Adrenal gland (tissue), 12 donors: ENCODE results near the gene JSRP1. TPM values are rescaled to one million over a fixed set of nuclear protein-coding genes. Genes with fewer than 3 reads are reported as not detected.

ENCODE experiments used
- DNase-seq, 7 donors: peaks; one replicate each; pipeline ENCODE4 v3.0.0-alpha.2; 2019 to 2020
- H3K27ac ChIP-seq, 5 donors: fragments of 200-600 bp; sonication (generic) in 4 of 5; 1 replicate in 3 of 5; 2 replicates in 2 of 5; pipeline versions ENCODE4 v1.5.1 to v1.8.0; 2016 to 2020; ENCODE audit warnings: mild to moderate bottlenecking in 1 of 5
- H3K27me3 ChIP-seq: fragments of 200-600 bp; 2 replicates; pipeline ENCODE4 v1.8.0; 2021
- H3K36me3 ChIP-seq, 2 donors: fragments of 200-600 bp; replicated peaks in 1 of 2; 1 replicate in 1 of 2; 2 replicates in 1 of 2; pipeline versions ENCODE4 v1.5.1 to v1.8.0; 2018 to 2022
- H3K4me1 ChIP-seq, 2 donors: fragments of 200-600 bp; replicated peaks in 1 of 2; 1 replicate in 1 of 2; 2 replicates in 1 of 2; pipeline versions ENCODE4 v1.5.1 to v1.8.0; 2018 to 2021
- H3K4me3 ChIP-seq, 4 donors: fragments of 200-600 bp; sonication (generic) in 3 of 4; one replicate each; pipeline ENCODE4 v1.5.1; 2016 to 2018
- H3K9me3 ChIP-seq, 3 donors: fragments of 200-600 bp; sonication (generic) in 1 of 3; replicated peaks in 1 of 3; 1 replicate in 2 of 3; 2 replicates in 1 of 3; pipeline versions ENCODE4 v1.5.1 to v1.8.0; 2016 to 2021
- CTCF ChIP-seq, 6 experiments: fragments of 450-650 bp in 4 of 6; fragments of 200-600 bp in 2 of 6; sonication (generic) in 1 of 6; IDR thresholded peaks; 1 replicate in 5 of 6; 2 replicates in 1 of 6; pipeline versions ENCODE4 v1.5.1 to v1.8.0; 2016 to 2021; ENCODE audit warnings: antibody characterized with exemption in 6 of 6, mild to moderate bottlenecking in 2 of 6, moderate library complexity in 1 of 6
- POLR2A ChIP-seq, 2 donors: fragments of 450-650 bp; IDR thresholded peaks; one replicate each; pipeline ENCODE4 v1.6.1; 2017; ENCODE audit warnings: antibody characterized with exemption in 2 of 2, mild to moderate bottlenecking in 2 of 2, moderate library complexity in 1 of 2
- WGBS, 4 donors: extraction: QIAGEN DNeasy Blood & Tissue Kit in 2 of 4; methylation state at CpG; one replicate each; pipeline versions ENCODE4 v1.1.5 to v1.1.7; 2013 to 2017; 5-methylcytosine and 5-hydroxymethylcytosine counted together
- intact Hi-C, 2 donors: fragments of 100-400 bp; cut with DNase I; formaldehyde crosslinking; loops; one replicate each; pipeline versions ENCODE4 v1.14.1 to v1.15.0; 2022 to 2023
- polyA plus RNA-seq, 3 donors: library from polyadenylated mRNA; stranded (reverse); fragments of 200-250 nt in 2 of 3; fragments of 350-450 nt in 1 of 3; fragmentation: Illumina TruSeq in 1 of 3; extraction: RNeasy Lipid Tissue Mini Kit (QIAGEN cat#74804) in 1 of 3; gene quantifications; one replicate each; pipeline ENCODE4 v1.2.3, GENCODE V29; 2013 to 2014
- total RNA-seq, 9 donors: library from RNA; depleted of rRNA in 4 of 9; stranded (reverse); fragments of >200 nt in 4 of 9; fragments of 120-200 nt in 1 of 9; fragmentation: NEBNext Ultra II Directional in 1 of 9; extraction: Animal tissue kit (Norgen Biotek cat#: 25700) in 1 of 9; gene quantifications; one replicate each; pipeline versions ENCODE4 v1.1.0 to v1.2.4, GENCODE V29; 2013 to 2023
- donor health status: healthy with polysubstance abuse.
- donor health status: Bipolar disorder and iron deficiency.
- donor health status: DM: yes; HTN: yes; CAD: no.
- donor health status: DM: no; HTN: no; CAD: no.
- donor health status: DM: no; HTN: no; CAD: no.
- donor health status: DM: yes; HTN: yes; CAD: no.

The JSRP1 gene
- total and polyA plus RNA-seq, 12 donors = 0.54 to 1.2 (median 0.83) TPM; not detected in 6

GRCh38 chr19:2224754-2225349 is 31.4 kb downstream of the JSRP1 start:
- 81 to 92% (median 86%) methylated on average over 11 to 13 of the region's 13 CpGs for WGBS, 4 donors
- TF ChIP-seq CTCF (IDR thresholded peaks at IDR 0.05) (no peak), POLR2A (IDR thresholded peaks at IDR 0.05) (no peak)
- intact Hi-C loops = no loop called here
- Histone ChIP-seq H3K27ac (no peak overlapping the region), H3K27me3 (no peaks in the 10 kb centered on the region), H3K4me1 (peaks cover 10 to 18% of the 10 kb centered on the region in 2 donors), H3K9me3 (no peaks in the 10 kb centered on the region), H3K36me3 (peaks cover 0 to 75% of the 10 kb centered on the region in 2 donors), H3K4me3 (no peak overlapping the region)
- no peak for DNase-seq

- Histone ChIP-seq H3K4me1 (peaks cover 10 to 18% of the 10 kb centered on the region in 2 donors), H3K27ac (no peak overlapping the region), H3K36me3 (peaks cover 0 to 75% of the 10 kb centered on the region in 2 donors), H3K9me3 (no peaks in the 10 kb centered on the region), H3K27me3 (no peaks in the 10 kb centered on the region), H3K4me3 (no peak overlapping the region)
- DNase-seq = no peak
- no peak for TF ChIP-seq CTCF (IDR thresholded peaks at IDR 0.05)
- no peak for TF ChIP-seq POLR2A (IDR thresholded peaks at IDR 0.05)
- 91 to 93% (median 92%) methylated on average over 11 to 14 of the region's 14 CpGs for WGBS, 4 donors
- intact Hi-C loops = no loop called here
Measured at GRCh38 chr19:2223959-2224358, 32.3 kb downstream of the JSRP1 start.

GRCh38 chr19:2223391-2223790 is 32.8 kb downstream of the JSRP1 start:
- Histone ChIP-seq H3K27me3 (no peaks in the 10 kb centered on the region), H3K36me3 (peaks cover 0 to 74% of the 10 kb centered on the region in 2 donors), H3K4me1 (peaks cover 10 to 18% of the 10 kb centered on the region in 2 donors), H3K27ac (no peak overlapping the region), H3K4me3 (no peak overlapping the region), H3K9me3 (no peaks in the 10 kb centered on the region)
- WGBS, 4 donors = 88 to 90% (median 89%) methylated on average over 5 to 18 of the region's 18 CpGs
- DNase-seq = no peak
- intact Hi-C loops = no loop called here
- TF ChIP-seq CTCF (IDR thresholded peaks at IDR 0.05) (no peak), POLR2A (IDR thresholded peaks at IDR 0.05) (no peak)

DNA sequence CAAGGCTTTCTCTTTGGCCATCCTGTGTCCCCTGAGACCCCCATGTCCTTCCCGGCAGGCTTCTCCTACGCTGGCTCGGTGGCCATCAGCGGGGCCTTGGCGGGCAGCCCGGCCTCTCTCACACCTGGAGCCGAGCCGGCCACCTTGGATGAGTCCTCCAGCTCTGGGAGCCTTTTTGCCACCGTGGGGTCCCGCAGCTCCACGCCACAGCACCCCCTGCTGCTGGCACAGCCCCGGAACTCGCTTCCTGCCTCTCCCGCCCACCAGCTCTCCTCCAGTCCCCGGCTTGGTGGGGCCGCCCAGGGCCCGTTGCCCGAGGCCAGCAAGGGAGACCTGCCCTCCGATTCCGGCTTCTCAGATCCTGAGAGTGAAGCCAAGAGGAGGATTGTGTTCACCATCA is 34.3 kb downstream of the JSRP1 start:
- TF ChIP-seq POLR2A (IDR thresholded peaks at IDR 0.05) (no peak), CTCF (IDR thresholded peaks at IDR 0.05) (peak in 1 of 6 experiments; percentile 13)
- Histone ChIP-seq H3K27ac (peak overlapping the region in 3 of 5 donors; percentile 70 to 79 (median 76)), H3K4me3 (no peak overlapping the region), H3K36me3 (peaks cover 0 to 75% of the 10 kb centered on the region in 2 donors), H3K4me1 (peaks cover 10 to 18% of the 10 kb centered on the region in 2 donors), H3K27me3 (no peaks in the 10 kb centered on the region), H3K9me3 (no peaks in the 10 kb centered on the region)
- no peak for DNase-seq
- intact Hi-C loops = no loop called here
- WGBS, 4 donors = 50 to 80% (median 56%) methylated on average over 9 to 20 of the region's 20 CpGs
